Measurements from ENCODE around the gene PI16. TPM values are rescaled to one million over a fixed set of nuclear protein-coding genes. Genes with fewer than 3 reads are reported as not detected.

Gene PI16
- total RNA-seq, 4 donors from 2014 or later = 1.3 to 41.9 (median 8.9) TPM

GRCh38 chr6:36999751-37000125, 45.2 kb downstream of the PI16 start:
- ATAC-seq (ENCODE audit: low FRiP score) = no peak
- no peak for DNase-seq (ENCODE audit: low spot score)
- no peak for TF ChIP-seq CTCF (IDR thresholded peaks at IDR 0.05)

- no peak for ATAC-seq (ENCODE audit: low FRiP score)
- no peak for DNase-seq (ENCODE audit: low spot score)
- no peak for TF ChIP-seq CTCF (IDR thresholded peaks at IDR 0.05)
These were observed 49.8 kb downstream of the PI16 start for GRCh38 chr6:37004044-37004980.

DNA sequence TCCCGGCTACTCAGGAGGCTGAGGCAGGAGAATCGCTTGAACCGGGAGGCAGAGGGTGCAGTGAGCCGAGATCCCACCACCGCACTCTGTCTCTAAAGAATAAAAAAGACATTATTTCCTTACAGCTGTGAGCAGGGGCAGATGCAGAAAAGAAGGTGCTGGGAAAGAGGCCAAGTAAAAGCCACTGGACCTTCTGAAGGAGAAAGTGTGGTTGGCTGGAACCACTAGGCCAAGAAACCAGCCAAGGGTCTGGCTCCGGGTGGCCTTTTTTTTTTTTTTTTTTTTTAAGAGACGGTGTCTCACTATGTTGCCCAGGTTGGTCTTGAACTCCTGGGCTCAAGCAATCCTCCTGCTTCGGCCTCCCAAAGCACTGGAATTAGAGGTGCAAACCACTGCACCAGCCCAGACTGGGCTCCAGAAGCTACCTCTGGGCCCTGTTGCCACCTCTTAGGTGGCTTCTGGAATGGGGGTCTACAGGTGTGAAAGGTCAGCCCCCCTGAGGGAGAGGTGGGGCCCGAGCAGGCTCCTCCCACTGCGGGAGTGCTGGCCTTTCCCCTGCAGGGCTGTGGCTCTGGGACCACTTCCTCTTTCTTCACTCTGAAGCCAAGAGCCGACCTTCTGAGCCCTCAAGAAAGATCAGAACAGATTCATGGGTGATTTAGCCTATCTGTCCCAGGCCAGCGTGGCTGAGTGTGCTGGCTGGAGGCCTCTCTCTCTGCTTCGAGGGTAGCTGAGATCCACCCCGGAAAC, 50.7 kb downstream of the PI16 start, which contains the start of gene FGD2:
FGD2 (plus strand) TSS at position 595 of the 750 bp plus-strand sequence. CDS start 163 bp downstream, outside the sequence.
- TF ChIP-seq CTCF (IDR thresholded peaks at IDR 0.05) = no peak
- DNase-seq (ENCODE audit: low spot score) = no peak
- no peak for ATAC-seq (ENCODE audit: low FRiP score)

GRCh38 chr6:37005827-37006567, 51.5 kb downstream of the PI16 start:
- DNase-seq (ENCODE audit: low spot score) (no peak), ATAC-seq (ENCODE audit: low FRiP score) (no peak)
- no peak for TF ChIP-seq CTCF (IDR thresholded peaks at IDR 0.05)

- no peak for TF ChIP-seq CTCF (IDR thresholded peaks at IDR 0.05)
- DNase-seq (ENCODE audit: low spot score) = no peak
- ATAC-seq (ENCODE audit: low FRiP score) = no peak
These were observed 52.3 kb downstream of the PI16 start for GRCh38 chr6:37006793-37007339.

DNA sequence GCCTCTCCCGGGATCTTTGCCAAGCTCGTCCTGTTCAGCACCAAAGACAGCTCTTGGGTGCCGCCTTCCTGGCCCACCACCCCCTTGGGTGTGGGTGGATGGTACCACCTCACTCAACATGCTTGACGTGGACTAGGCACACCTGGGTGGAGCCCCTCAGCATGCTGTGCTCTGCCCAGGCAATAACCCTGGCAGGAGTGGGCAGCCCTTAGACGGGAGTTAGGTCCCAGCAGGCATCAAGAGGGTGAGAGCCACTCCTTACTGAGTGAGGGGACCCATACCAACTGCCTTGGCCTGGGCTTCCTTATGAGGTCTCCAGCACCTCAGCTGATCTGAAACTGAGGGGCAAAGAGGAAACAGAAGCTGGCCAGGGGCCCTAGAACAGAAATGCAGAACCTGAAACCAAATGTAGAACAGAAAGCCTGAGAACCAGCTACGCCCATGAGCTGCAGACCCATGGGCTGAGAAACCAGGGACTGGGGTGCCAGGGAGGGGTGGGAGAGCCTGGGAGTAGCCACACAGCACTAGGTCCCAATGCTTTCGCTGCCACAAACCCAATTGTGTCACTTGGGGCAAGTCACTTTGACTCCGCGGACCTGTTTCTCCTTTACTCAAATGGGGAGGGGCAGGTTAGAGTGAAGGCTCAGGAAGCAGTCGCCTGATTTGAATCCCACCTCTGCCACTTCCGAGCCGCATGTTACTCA, 53.0 kb downstream of the PI16 start:
- DNase-seq (ENCODE audit: low spot score) (no peak), ATAC-seq (ENCODE audit: low FRiP score) (no peak)
- TF ChIP-seq CTCF (IDR thresholded peaks at IDR 0.05) = no peak

Measured in omental fat pad (tissue), 4 donors.